ENCODE measurements around the gene NFIA. TPM values are rescaled to one million over a fixed set of nuclear protein-coding genes. Genes with fewer than 3 reads are reported as not detected.

The NFIA gene
- polyA plus RNA-seq, 12 donors, result 29.6 to 378 (median 35.8) TPM

GRCh38 chr1:61361931-61362330, 279.6 kb downstream of the NFIA start:
- no peak for DNase-seq

GRCh38 chr1:61362351-61362750, 280.0 kb downstream of the NFIA start:
- DNase-seq, result no peak

GRCh38 chr1:61368366-61368765, 286.0 kb downstream of the NFIA start:
- DNase-seq, result no peak

- no peak for DNase-seq
These were observed 286.5 kb downstream of the NFIA start for GRCh38 chr1:61368876-61369275.

GRCh38 chr1:61370177-61370912, 288.0 kb downstream of the NFIA start:
- DNase-seq, result no peak

- DNase-seq, result no peak
These were observed 288.5 kb downstream of the NFIA start for GRCh38 chr1:61370913-61371279.

GRCh38 chr1:61372944-61373343, 290.6 kb downstream of the NFIA start:
- DNase-seq, result no peak

GRCh38 chr1:61374156-61374555, 291.8 kb downstream of the NFIA start:
- DNase-seq, result no peak

GRCh38 chr1:61375082-61375880, 292.9 kb downstream of the NFIA start:
- DNase-seq, result no peak

GRCh38 chr1:61376151-61376550, 293.8 kb downstream of the NFIA start:
- no peak for DNase-seq

GRCh38 chr1:61377242-61377958, 295.0 kb downstream of the NFIA start:
- DNase-seq, result no peak

GRCh38 chr1:61378494-61379180, 296.3 kb downstream of the NFIA start:
- peak; percentile 47 for DNase-seq

GRCh38 chr1:61379693-61380092, 297.3 kb downstream of the NFIA start:
- DNase-seq, result no peak

- DNase-seq, result no peak
These were observed 298.2 kb downstream of the NFIA start for GRCh38 chr1:61380561-61380960.

- DNase-seq, result no peak
These were observed 304.0 kb downstream of the NFIA start for GRCh38 chr1:61386323-61386722.

- DNase-seq, result no peak
These were observed 304.4 kb downstream of the NFIA start for GRCh38 chr1:61386770-61387169.

GRCh38 chr1:61387829-61388228, 305.5 kb downstream of the NFIA start:
- DNase-seq, result no peak

- no peak for DNase-seq
These were observed 306.2 kb downstream of the NFIA start for GRCh38 chr1:61388566-61388965.

- DNase-seq, result no peak
These were observed 307.0 kb downstream of the NFIA start for GRCh38 chr1:61389194-61389925.

GRCh38 chr1:61389926-61390845, 307.8 kb downstream of the NFIA start:
- no peak for DNase-seq

Measured in muscle of arm (tissue), 12 donors.